GM12873 (cell line): ENCODE data around the gene GID8.
A peak's percentile ranks its signal among the peaks of the same experiment; 100 is the strongest.

Source experiments
- TF ChIP-seq, protein P1 (sequence below): IDR thresholded peaks from 2 replicates; pipeline ENCODE4 v1.5.1; 2012; ENCODE audit warnings: low read depth, mild to moderate bottlenecking, moderate library complexity, low read length, control low read depth; ENCODE audit not compliant: insufficient read depth; ENCODE audit errors: missing control alignments

The GID8 gene

DNA sequence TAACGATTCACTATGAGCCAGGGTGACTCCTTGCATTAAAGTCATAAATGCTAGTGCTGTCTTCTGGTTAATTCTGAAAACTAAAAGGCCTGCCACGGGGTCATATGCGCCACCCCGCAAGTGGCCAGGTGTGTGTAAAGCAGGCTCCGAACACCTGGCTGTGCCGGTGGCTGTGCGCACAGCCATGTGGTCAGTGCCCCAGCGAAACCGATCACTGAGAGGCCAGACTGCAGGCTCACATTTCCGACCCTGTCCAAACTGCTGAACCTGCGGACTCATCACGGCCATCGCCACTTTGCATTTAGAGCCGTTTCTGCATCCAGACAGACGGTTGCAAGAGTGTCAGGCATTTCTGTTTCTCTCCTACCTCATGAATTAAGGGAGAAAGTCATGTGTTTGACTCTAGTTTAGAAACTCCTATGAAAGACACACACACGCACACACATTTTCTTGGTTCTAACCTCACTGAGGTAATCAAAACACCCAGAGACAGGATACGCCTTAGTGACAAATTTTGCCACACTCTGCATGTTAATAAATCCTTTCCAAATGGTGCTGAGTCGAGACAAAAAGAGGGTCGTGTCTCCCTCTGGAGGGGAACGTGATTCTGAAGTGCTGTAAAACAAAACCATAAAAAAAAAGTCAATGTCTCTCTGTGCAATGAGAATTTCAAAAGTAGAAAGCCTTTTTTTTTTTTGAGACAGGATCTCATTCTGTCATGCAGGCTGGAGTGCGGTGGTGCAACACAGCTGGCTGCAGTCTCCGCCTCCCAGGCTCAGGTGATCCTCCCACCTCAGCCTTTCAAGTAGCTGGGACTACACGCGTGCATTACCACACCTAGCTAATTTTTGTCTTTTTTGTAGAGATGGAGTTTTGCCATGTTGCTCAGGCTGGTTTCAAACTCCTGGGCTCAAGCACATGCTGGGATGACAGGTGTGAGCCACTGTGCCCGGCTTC, 45.3 kb upstream of the GID8 start:
- TF ChIP-seq, protein P1, sequence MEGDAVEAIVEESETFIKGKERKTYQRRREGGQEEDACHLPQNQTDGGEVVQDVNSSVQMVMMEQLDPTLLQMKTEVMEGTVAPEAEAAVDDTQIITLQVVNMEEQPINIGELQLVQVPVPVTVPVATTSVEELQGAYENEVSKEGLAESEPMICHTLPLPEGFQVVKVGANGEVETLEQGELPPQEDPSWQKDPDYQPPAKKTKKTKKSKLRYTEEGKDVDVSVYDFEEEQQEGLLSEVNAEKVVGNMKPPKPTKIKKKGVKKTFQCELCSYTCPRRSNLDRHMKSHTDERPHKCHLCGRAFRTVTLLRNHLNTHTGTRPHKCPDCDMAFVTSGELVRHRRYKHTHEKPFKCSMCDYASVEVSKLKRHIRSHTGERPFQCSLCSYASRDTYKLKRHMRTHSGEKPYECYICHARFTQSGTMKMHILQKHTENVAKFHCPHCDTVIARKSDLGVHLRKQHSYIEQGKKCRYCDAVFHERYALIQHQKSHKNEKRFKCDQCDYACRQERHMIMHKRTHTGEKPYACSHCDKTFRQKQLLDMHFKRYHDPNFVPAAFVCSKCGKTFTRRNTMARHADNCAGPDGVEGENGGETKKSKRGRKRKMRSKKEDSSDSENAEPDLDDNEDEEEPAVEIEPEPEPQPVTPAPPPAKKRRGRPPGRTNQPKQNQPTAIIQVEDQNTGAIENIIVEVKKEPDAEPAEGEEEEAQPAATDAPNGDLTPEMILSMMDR, result no peak

DNA sequence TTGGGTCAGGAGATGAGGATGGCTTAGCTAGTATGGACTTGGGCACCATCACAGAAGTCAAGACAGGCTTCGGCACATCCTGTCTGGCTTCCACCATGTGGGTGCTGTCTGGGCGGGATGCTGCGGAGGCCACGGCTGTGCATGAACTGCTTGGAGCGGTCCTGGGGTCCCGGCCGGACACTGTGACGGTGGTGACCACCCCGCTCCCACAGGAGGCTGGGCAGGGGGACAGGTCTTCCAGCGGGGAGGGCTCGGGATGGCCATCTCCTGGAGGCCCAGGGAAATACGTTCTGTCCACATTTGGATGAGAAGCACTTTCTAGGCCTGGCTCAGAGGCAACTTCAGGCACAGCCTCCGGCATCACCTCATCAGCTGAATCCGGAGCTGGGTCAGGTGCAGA, 44.2 kb upstream of the GID8 start:
- TF ChIP-seq, protein P1, result peak; percentile 13

DNA sequence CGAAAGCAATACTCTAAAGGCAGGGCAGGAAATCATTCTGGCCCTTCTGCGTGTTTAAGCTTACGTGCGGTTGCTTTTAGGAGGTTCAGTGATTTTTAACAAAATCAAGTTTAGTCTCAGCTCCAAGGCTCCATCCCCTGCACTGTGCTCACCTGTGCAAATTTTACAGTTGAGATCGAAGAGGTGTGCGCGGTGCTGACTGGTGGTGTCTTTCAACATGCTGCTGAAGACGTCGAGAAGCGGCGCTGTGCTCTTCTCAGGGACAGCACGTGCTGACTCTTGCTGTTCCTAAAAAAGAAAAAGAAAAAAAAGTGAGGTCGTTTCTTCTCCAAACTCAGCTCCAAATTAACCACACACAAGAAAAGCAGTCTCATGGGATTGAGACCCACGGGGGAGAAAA, 43.7 kb upstream of the GID8 start:
- TF ChIP-seq, protein P1, result no peak

DNA sequence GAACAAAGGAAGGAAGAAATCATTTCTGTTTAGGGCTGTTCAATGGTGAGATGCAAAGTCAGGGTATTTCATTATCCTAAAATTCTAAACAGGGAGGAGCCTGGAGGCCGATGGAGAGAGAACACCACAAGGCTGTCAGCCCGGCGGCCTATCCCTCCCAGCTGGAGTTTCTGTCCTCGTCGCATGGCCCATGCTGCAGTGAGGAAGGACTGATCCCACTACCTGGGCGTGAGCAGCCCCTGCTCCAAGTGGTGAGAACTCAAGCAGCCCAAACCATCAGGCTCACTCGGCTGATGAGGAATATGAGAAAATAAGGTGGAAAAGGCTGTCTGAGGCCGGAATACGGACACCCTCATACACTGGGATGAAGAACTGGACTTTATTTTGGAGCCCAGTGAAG, 42.4 kb upstream of the GID8 start:
- TF ChIP-seq, protein P1, result no peak

DNA sequence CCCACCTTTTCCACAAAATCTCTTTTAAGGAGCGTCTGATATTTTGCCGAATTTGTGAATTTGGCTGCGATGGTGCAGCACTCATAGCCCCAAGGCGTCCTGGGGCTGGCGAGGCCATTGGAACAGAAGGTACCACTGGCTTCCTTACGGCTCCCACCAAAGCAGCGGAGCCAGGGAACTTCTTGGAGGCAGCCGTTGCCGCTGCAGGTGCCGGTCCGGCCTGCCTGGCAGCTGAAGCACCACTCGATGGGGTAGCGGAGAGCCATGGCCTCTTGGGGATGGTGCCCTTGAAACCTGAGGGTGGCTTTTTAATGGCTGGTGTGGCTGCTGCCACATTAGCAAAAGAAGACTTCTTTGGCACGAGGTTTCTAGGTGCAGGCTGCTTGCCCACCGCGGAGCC, 41.4 kb upstream of the GID8 start:
- TF ChIP-seq, protein P1, result no peak

DNA sequence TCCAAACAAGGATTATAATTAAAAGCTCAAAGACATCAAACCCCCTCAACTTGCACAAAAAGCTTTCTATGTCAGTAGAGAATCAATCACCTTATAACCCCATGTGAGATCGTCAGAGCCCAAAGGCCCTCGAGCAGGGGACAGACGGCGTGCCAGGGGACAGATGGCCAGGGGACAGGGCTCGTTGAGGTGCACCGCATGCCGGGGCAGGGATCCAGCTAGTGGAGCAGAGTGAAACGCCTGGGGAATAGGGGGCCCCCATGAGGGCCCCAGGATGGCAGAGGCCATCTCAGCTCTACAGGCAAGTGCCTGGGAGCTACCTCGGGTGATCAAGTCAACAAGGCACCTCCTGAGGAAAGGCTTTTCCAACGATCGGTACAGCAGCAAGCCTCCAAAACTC, 40.3 kb upstream of the GID8 start:
- TF ChIP-seq, protein P1, result no peak

DNA sequence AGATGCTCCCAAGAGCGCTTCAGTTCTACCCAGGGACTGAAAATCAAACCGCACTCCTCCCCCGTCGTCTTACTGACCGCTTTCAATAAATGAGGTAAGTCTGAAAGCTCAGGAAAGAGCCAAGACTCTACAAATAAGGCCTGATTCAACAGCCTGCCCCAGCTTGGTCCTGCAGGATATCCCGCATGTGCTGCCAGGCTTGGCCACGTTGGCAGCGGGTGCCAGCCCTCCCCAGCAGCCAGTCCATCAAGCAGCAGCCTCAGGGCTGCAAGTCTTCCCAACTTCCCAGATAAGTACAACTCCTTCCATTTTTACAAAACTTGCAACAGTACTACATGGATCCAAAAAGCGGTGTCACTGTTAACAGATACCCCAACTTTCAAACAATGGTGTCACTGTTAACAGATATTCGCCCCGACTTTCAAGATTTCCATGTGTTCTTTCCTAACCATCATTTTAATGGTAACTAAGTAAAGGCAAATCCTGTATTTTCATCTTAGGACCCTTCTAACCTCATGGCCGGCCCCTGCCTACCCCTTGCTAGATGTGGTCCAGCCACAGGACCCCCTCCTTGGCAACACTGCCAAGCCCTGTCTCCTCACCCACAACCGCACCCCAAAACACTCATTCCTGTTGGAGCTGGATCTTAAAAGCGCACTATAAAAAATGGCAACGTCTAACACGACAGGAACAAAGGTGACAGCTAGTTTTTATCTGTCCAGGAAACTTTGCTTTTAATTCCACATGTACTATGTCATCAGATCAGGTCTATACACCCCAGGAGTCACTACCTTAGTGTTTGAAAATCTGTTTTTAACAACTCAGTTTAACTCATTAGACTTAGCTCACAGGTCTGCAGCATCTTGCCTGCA, 39.6 kb upstream of the GID8 start:
- TF ChIP-seq, protein P1, result no peak
